GM21447 (cell line): ENCODE measurements around the gene MED10.

Experiments used
- ATAC-seq: cut with Tn5 transposase; IDR thresholded peaks from one replicate; pipeline ENCODE4 v1.9.1; 2021; ENCODE audit not compliant: unreplicated experiment

MED10 gene

GRCh38 chr5:6377905-6378765 lies at the start of gene MED10:
Gene MED10, minus strand, starts transcription at chr5:6378547. Its CDS starts 64 bp downstream, at chr5:6378483.
- peak; percentile 97 for ATAC-seq

- no peak for ATAC-seq
These were observed 49.3 kb upstream of the MED10 start for GRCh38 chr5:6427694-6428093.

- ATAC-seq: no peak
These were observed 46.4 kb upstream of the MED10 start for GRCh38 chr5:6424700-6425099.

- no peak for ATAC-seq
These were observed 45.8 kb upstream of the MED10 start for GRCh38 chr5:6424110-6424659.

GRCh38 chr5:6423327-6424109 lies 45.2 kb upstream of the MED10 start:
- ATAC-seq: no peak

- no peak for ATAC-seq
These were observed 41.0 kb upstream of the MED10 start for GRCh38 chr5:6419340-6419852.

- no peak for ATAC-seq
These were observed 40.4 kb upstream of the MED10 start for GRCh38 chr5:6418679-6419276.

- ATAC-seq: no peak
These were observed 39.3 kb upstream of the MED10 start for GRCh38 chr5:6417657-6418056.

GRCh38 chr5:6412811-6413210 lies 34.5 kb upstream of the MED10 start:
- ATAC-seq: no peak

- no peak for ATAC-seq
These were observed 32.8 kb upstream of the MED10 start for GRCh38 chr5:6411141-6411540.

- ATAC-seq: no peak
These were observed 32.1 kb upstream of the MED10 start for GRCh38 chr5:6410421-6410820.

GRCh38 chr5:6408627-6409446 lies 30.5 kb upstream of the MED10 start:
- no peak for ATAC-seq

GRCh38 chr5:6408260-6408596 lies 29.9 kb upstream of the MED10 start:
- no peak for ATAC-seq

- ATAC-seq: no peak
These were observed 29.4 kb upstream of the MED10 start for GRCh38 chr5:6407558-6408259.

- ATAC-seq: no peak
These were observed 27.2 kb upstream of the MED10 start for GRCh38 chr5:6405591-6405990.

- ATAC-seq: peak; percentile 61
These were observed 25.8 kb upstream of the MED10 start for GRCh38 chr5:6404129-6404528.

GRCh38 chr5:6403416-6403815 lies 25.1 kb upstream of the MED10 start:
- no peak for ATAC-seq

GRCh38 chr5:6402939-6403338 lies 24.6 kb upstream of the MED10 start:
- no peak for ATAC-seq

- ATAC-seq: no peak
These were observed 23.1 kb upstream of the MED10 start for GRCh38 chr5:6401410-6401809.
